ENCODE results near the gene NT5C1A.

The NT5C1A gene

GRCh38 chr1:39689214-39689613 is 17.3 kb upstream of the NT5C1A start:
- DNase-seq = no peak

- no peak for DNase-seq
These were observed 16.8 kb upstream of the NT5C1A start for GRCh38 chr1:39688706-39689105.

- no peak for DNase-seq
These were observed 15.3 kb upstream of the NT5C1A start for GRCh38 chr1:39687243-39687642.

GRCh38 chr1:39685071-39685470 is 13.2 kb upstream of the NT5C1A start:
- DNase-seq = no peak

- DNase-seq = no peak
These were observed 12.4 kb upstream of the NT5C1A start for GRCh38 chr1:39684313-39684664.

GRCh38 chr1:39683591-39684312 is 11.8 kb upstream of the NT5C1A start:
- DNase-seq = no peak

- no peak for DNase-seq
These were observed 10.1 kb upstream of the NT5C1A start for GRCh38 chr1:39681999-39682398.

- no peak for DNase-seq
These were observed 9.4 kb upstream of the NT5C1A start for GRCh38 chr1:39681294-39681693.

- DNase-seq = no peak
These were observed 8.8 kb upstream of the NT5C1A start for GRCh38 chr1:39680751-39681150.

GRCh38 chr1:39679821-39680220 is 7.9 kb upstream of the NT5C1A start:
- DNase-seq = no peak

GRCh38 chr1:39678889-39679288 is 7.0 kb upstream of the NT5C1A start:
- DNase-seq = no peak

- no peak for DNase-seq
These were observed 5.7 kb upstream of the NT5C1A start for GRCh38 chr1:39677645-39678044.

- DNase-seq = no peak
These were observed 5.1 kb upstream of the NT5C1A start for GRCh38 chr1:39676948-39677548.

- DNase-seq = no peak
These were observed 3.3 kb upstream of the NT5C1A start for GRCh38 chr1:39675220-39675619.

- DNase-seq = no peak
These were observed 1.3 kb upstream of the NT5C1A start for GRCh38 chr1:39673215-39673614.

- no peak for DNase-seq
These were observed 642 bp upstream of the NT5C1A start for GRCh38 chr1:39672551-39672947.

GRCh38 chr1:39671433-39671792 is 494 bp downstream of the NT5C1A start:
- DNase-seq = no peak

GRCh38 chr1:39670689-39671088 is 1.2 kb downstream of the NT5C1A start:
- no peak for DNase-seq

- no peak for DNase-seq
These were observed 3.0 kb downstream of the NT5C1A start for GRCh38 chr1:39668894-39669293.

GRCh38 chr1:39668111-39668510 is 3.8 kb downstream of the NT5C1A start:
- DNase-seq = no peak

GRCh38 chr1:39666772-39667171 is 5.1 kb downstream of the NT5C1A start:
- DNase-seq = no peak

- no peak for DNase-seq
These were observed 8.3 kb downstream of the NT5C1A start for GRCh38 chr1:39663559-39663958.

- DNase-seq = no peak
These were observed 9.0 kb downstream of the NT5C1A start for GRCh38 chr1:39662861-39663260.

GRCh38 chr1:39659538-39659937 is 12.4 kb downstream of the NT5C1A start:
- no peak for DNase-seq

GRCh38 chr1:39659110-39659509 is 12.8 kb downstream of the NT5C1A start:
- no peak for DNase-seq
